ENCODE data around the gene OPN4.

DNA sequence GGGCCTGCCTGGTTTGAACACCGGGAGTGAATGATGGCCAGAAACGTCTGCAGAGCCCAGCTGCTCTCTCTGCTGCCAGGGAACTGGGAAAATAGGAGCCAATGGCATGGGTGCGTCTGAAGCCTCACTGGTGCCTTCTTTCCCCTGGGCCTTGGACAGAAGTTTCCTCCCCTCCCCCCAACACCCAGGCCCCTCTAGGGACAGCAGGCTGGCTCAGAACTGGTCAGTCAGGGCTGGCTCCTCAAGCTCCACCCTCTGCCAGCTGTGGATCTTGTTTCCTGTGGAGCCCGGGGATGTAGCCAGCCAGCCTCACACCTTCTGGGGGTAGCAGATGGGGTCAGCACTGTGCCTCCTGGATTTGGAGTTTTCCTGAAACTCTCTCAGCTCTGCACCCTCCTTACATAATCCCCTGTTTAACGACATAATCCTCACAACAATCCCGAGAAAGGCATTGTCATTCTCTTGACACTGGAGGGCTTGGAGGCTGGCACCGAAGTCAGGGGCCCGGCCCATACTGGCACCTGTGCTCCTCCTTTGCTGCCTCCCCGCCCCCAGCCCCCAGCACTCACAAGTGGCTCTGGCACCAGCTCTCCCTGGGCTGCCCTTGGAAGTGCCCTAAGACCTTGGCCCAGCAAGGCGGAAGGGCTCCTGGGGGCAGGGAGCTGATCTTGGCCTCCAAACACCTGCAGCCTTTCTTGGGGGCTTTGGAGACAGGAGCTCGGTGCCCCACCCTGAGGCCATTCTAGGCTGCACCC, 19.7 kb downstream of the OPN4 start:
- TF ChIP-seq CTCF (IDR thresholded peaks at IDR 0.05) (no peak), POLR2A (IDR thresholded peaks at IDR 0.05) (no peak)
